ENCODE data around the gene LIMS1.
"Not testable (repeated sequence)": the region's sequence is repeated elsewhere in the genome, so short reads cannot be mapped to it uniquely, and the experiment has no call there.

LIMS1 gene

GRCh38 chr2:108533832-108534583 is at the start of gene LIMS1:
TSS of gene LIMS1 (plus strand) at chr2:108534470. CDS start at chr2:108534563, 93 bp downstream.
- DNase-seq, result peak; percentile 86

GRCh38 chr2:108485253-108485652 is 49.0 kb upstream of the LIMS1 start:
- no peak for DNase-seq

- no peak for DNase-seq
Measured at GRCh38 chr2:108490506-108491122, 43.7 kb upstream of the LIMS1 start.

- DNase-seq, result no peak
Measured at GRCh38 chr2:108491848-108492247, 42.4 kb upstream of the LIMS1 start.

- DNase-seq, result no peak
Measured at GRCh38 chr2:108492364-108492763, 41.9 kb upstream of the LIMS1 start.

- DNase-seq, result not testable (repeated sequence)
Measured at GRCh38 chr2:108496167-108496566, 38.1 kb upstream of the LIMS1 start.

GRCh38 chr2:108507620-108508019 is 26.6 kb upstream of the LIMS1 start:
- DNase-seq, result not testable (repeated sequence)

GRCh38 chr2:108512431-108512830 is 21.8 kb upstream of the LIMS1 start:
- DNase-seq, result not testable (repeated sequence)

GRCh38 chr2:108514478-108514877 is 19.8 kb upstream of the LIMS1 start:
- DNase-seq, result not testable (repeated sequence)

GRCh38 chr2:108524688-108525087 is 9.6 kb upstream of the LIMS1 start:
- DNase-seq, result not testable (repeated sequence)

- not testable (repeated sequence) for DNase-seq
Measured at GRCh38 chr2:108525258-108525657, 9.0 kb upstream of the LIMS1 start.

GRCh38 chr2:108531674-108532055 is 2.6 kb upstream of the LIMS1 start:
- DNase-seq, result no peak

- peak; percentile 48 for DNase-seq
Measured at GRCh38 chr2:108534584-108535356, 500 bp downstream of the LIMS1 start.

- DNase-seq, result no peak
Measured at GRCh38 chr2:108535357-108535631, 1.0 kb downstream of the LIMS1 start.

- no peak for DNase-seq
Measured at GRCh38 chr2:108536133-108536780, 2.0 kb downstream of the LIMS1 start.

- DNase-seq, result no peak
Measured at GRCh38 chr2:108536911-108537310, 2.6 kb downstream of the LIMS1 start.

GRCh38 chr2:108538000-108538625 is 3.8 kb downstream of the LIMS1 start:
- DNase-seq, result no peak

- DNase-seq, result no peak
Measured at GRCh38 chr2:108541451-108541850, 7.2 kb downstream of the LIMS1 start.

GRCh38 chr2:108542071-108542470 is 7.8 kb downstream of the LIMS1 start:
- no peak for DNase-seq

- no peak for DNase-seq
Measured at GRCh38 chr2:108547606-108548005, 13.3 kb downstream of the LIMS1 start.

- DNase-seq, result no peak
Measured at GRCh38 chr2:108548208-108549003, 14.1 kb downstream of the LIMS1 start.

GRCh38 chr2:108552566-108552965 is 18.3 kb downstream of the LIMS1 start:
- DNase-seq, result no peak

Measured in activated CD8-positive, alpha-beta memory T cell treated with anti-CD3 and anti-CD28 coated beads, Interleukin-2, amount 50 U/mL, for 4 hours (primary cell).